ENCODE measurements around the gene CDC42BPA. TPM values are rescaled to one million over a fixed set of nuclear protein-coding genes. Genes with fewer than 3 reads are reported as not detected.
A peak's percentile ranks its signal among the peaks of the same experiment; 100 is the strongest.

CDC42BPA gene
- total and polyA plus RNA-seq, 9 of the 15 experiments (the other 6 are each of a cell fraction or from before 2014, with no cell fraction given) = 8.0 to 77.5 (median 52.1) TPM

DNA sequence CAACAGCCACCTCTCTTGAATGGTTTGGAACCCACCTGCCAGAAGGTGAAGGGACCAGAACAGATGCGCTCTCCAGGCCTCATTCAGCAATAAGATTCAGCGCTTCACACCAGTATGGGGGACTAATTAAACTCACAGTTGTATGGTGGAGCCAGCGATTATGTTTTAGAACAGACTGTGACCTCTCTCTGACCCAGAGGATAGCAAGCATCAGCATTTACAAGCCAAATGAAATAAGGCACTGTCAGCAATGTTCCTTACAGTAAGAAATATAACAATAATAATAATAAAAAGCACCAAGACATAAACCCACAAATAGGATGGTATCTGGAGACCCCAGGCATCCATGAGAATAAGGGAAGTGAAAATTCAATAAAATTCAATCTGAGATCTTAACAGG is 6.9 kb upstream of the CDC42BPA start (continued):
- no peak for TF ChIP-seq ZNF184 (CRISPR knock-in tag; IDR thresholded peaks at IDR 0.05)
- TF ChIP-seq, protein P1, sequence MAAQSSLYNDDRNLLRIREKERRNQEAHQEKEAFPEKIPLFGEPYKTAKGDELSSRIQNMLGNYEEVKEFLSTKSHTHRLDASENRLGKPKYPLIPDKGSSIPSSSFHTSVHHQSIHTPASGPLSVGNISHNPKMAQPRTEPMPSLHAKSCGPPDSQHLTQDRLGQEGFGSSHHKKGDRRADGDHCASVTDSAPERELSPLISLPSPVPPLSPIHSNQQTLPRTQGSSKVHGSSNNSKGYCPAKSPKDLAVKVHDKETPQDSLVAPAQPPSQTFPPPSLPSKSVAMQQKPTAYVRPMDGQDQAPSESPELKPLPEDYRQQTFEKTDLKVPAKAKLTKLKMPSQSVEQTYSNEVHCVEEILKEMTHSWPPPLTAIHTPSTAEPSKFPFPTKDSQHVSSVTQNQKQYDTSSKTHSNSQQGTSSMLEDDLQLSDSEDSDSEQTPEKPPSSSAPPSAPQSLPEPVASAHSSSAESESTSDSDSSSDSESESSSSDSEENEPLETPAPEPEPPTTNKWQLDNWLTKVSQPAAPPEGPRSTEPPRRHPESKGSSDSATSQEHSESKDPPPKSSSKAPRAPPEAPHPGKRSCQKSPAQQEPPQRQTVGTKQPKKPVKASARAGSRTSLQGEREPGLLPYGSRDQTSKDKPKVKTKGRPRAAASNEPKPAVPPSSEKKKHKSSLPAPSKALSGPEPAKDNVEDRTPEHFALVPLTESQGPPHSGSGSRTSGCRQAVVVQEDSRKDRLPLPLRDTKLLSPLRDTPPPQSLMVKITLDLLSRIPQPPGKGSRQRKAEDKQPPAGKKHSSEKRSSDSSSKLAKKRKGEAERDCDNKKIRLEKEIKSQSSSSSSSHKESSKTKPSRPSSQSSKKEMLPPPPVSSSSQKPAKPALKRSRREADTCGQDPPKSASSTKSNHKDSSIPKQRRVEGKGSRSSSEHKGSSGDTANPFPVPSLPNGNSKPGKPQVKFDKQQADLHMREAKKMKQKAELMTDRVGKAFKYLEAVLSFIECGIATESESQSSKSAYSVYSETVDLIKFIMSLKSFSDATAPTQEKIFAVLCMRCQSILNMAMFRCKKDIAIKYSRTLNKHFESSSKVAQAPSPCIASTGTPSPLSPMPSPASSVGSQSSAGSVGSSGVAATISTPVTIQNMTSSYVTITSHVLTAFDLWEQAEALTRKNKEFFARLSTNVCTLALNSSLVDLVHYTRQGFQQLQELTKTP (IDR thresholded peaks at IDR 0.05; ENCODE audit: low read depth in 1 of 2, partially characterized antibody in 2 of 2) = no peak
- TF ChIP-seq NCOA4 (IDR thresholded peaks at IDR 0.05; ENCODE audit: partially characterized antibody) = no peak

DNA sequence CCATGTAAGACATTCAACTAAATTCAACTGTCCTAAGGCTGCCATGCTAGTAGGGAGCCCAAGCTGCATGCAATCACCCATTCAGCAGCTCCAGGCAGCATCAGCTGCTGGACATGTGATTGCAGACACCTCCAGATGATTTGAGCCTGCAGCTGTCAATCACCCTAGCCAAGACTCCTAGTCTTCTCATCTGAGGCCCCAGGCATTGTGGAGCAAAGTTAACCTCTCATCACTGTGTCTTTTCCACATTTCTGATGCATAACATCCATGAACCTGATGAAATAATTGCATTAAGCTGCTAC is 5.6 kb upstream of the CDC42BPA start:
- 0 out of 3 replicates have a peak, but pooled peaks cover 2% of the 10 kb centered on the region for H3K79me2 ChIP-seq (ENCODE audit: control insufficient read depth, insufficient read depth, low read length)
- H3K27me3 ChIP-seq (ENCODE audit: control insufficient read depth in 2 of 2, insufficient read depth in 2 of 2, low read length in 2 of 2) = no peaks in the 10 kb centered on the region
- H4K20me1 ChIP-seq (replicated peaks; ENCODE audit: control insufficient read depth, insufficient read depth, low read length) = no peaks in the 10 kb centered on the region
- no peak overlapping the region for H3K4me2 ChIP-seq (ENCODE audit: insufficient read depth, low read length)
- no TSS peak for BruUV-seq (replicated peaks)
- no peaks in the 10 kb centered on the region for H3K9me1 ChIP-seq (ENCODE audit: control insufficient read depth, insufficient read depth, low read length)
- H3K9ac ChIP-seq (ENCODE audit: insufficient read depth in 1 of 2, low read depth in 2 of 2, low read length in 2 of 2) = no peak overlapping the region
- intact Hi-C loops (cut with micrococcal nuclease) (no loop called here), in situ Hi-C loops (cut with MboI) (no loop called here)
- ChIA-PET POLR2A (interaction anchor here (0.5 to 1.2 kb wide), 5 partner anchors 8 to 105 kb away, joined by 3 to 7 read pairs (median 3); no protein-coding TSS in a partner anchor), CTCF (ENCODE audit: low intra/inter-chr PET ratio) (no interaction called here)
- no peak overlapping the region for H2AFZ ChIP-seq (ENCODE audit: low read depth, low read length)
- FAIRE-seq (no peak), ATAC-seq (peak; percentile 26; the same call in 2 of the 3 replicates), DNase-seq (ENCODE audit: extremely low read depth in 1 of 4, low spot score in 3 of 4) (peak in 1 of 4 experiments; percentile 49)
- H3K4me1 ChIP-seq (replicated peaks in 1 of 2; ENCODE audit: control insufficient read depth in 2 of 2, insufficient read depth in 2 of 2, low read length in 2 of 2) = peaks cover 7% of the 10 kb centered on the region in 2 experiments; a peak in 4 of 5 replicates
- H3K9me3 ChIP-seq (replicated peaks; ENCODE audit: control insufficient read depth, insufficient read depth, low read depth, low read length) = no peaks in the 10 kb centered on the region; the same call in 1 of the 2 replicates
- H3K27ac ChIP-seq (ENCODE audit: extremely low read depth, low read depth, low read length) = no peak overlapping the region
- H3K4me3 ChIP-seq = no peak overlapping the region
- no peaks in the 10 kb centered on the region for H3K36me3 ChIP-seq (ENCODE audit: control insufficient read depth, insufficient read depth, low read length)
- no peak for TF ChIP-seq PURB (CRISPR knock-in tag; IDR thresholded peaks at IDR 0.05; ENCODE audit: low read depth)
- TF ChIP-seq, protein P2, sequence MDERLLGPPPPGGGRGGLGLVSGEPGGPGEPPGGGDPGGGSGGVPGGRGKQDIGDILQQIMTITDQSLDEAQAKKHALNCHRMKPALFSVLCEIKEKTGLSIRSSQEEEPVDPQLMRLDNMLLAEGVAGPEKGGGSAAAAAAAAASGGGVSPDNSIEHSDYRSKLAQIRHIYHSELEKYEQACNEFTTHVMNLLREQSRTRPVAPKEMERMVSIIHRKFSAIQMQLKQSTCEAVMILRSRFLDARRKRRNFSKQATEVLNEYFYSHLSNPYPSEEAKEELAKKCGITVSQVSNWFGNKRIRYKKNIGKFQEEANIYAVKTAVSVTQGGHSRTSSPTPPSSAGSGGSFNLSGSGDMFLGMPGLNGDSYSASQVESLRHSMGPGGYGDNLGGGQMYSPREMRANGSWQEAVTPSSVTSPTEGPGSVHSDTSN (CRISPR knock-in tag; IDR thresholded peaks at IDR 0.05; ENCODE audit: low read depth) = 0 out of 2 replicates have a peak, but pooled peaks have one; percentile 39
- TF ChIP-seq, protein P2 (tag; conservative IDR thresholded peaks at IDR 0.05; ENCODE audit: low read depth) = peak; percentile 72
- TF ChIP-seq LARP7 (IDR thresholded peaks at IDR 0.05) = no peak
- TF ChIP-seq NCOA4 (IDR thresholded peaks at IDR 0.05; ENCODE audit: partially characterized antibody) = no peak
- peak; percentile 62; the same call in 1 of the 2 replicates for TF ChIP-seq RAD51 (IDR thresholded peaks at IDR 0.05; ENCODE audit: borderline replicate concordance, low read depth)
- no peak for TF ChIP-seq EZH2 (IDR thresholded peaks at IDR 0.05; ENCODE audit: borderline replicate concordance, low read depth, low read length)
- no peak for TF ChIP-seq ETV6 (IDR thresholded peaks at IDR 0.05; ENCODE audit: borderline replicate concordance in 1 of 2, low read depth in 2 of 2, low read length in 1 of 2)
- no peak for TF ChIP-seq ETV6 (CRISPR knock-in tag; IDR thresholded peaks at IDR 0.05; ENCODE audit: borderline replicate concordance)
- no peak for TF ChIP-seq RUNX1 (IDR thresholded peaks at IDR 0.05; ENCODE audit: low read depth)
- TF ChIP-seq ZNF696 (CRISPR knock-in tag; conservative IDR thresholded peaks at IDR 0.05) = no peak
- TF ChIP-seq HLTF (IDR thresholded peaks at IDR 0.05) = no peak
- peak in 1 of 2 experiments; percentile 54; a peak in 1 of 3 replicates for TF ChIP-seq CBX3 (IDR thresholded peaks at IDR 0.05; ENCODE audit: borderline replicate concordance in 1 of 2, low read length in 2 of 2)
